K562 (cell line): ENCODE results near the gene PRM2. TPM values are rescaled to one million over a fixed set of nuclear protein-coding genes. Genes with fewer than 3 reads are reported as not detected.

Experiments
- ATAC-seq: fragments of 200-7000 bp; cut with Tn5 transposase; 3 replicates; pipeline ENCODE4 v1.9.1; 2020; ENCODE audit warnings: moderate library complexity
- BruUV-seq: library from RNA; stranded (reverse); fragments of 400-500 nt; replicated peaks from 2 replicates; lab custom pipeline; 2021; lab: Mats Ljungman, UMichigan
- CTCF ChIA-PET: fragments of 300-600 bp; formaldehyde crosslinking; extraction: SDS; loops from one replicate; lab custom pipeline; 2021; ENCODE audit warnings: low intra/inter-chr PET ratio; lab: Yijun Ruan, JAX
- POLR2A ChIA-PET: fragments of 300-600, 350-650 bp; sonication (Branson Sonifier 250); formaldehyde crosslinking; extraction: SDS; loops from one replicate; lab custom pipeline; 2021; ENCODE audit warnings: antibody characterized with exemption, inconsistent platforms; lab: Yijun Ruan, JAX
- DNase-seq, 4 experiments: peaks; one replicate each; pipeline versions ENCODE4 v3.0.0 to v3.0.0-alpha.2; 2011 to 2018; ENCODE audit warnings: low spot score in 3 of 4, mixed read lengths in 3 of 4; ENCODE audit errors: extremely low read depth in 1 of 4
- FAIRE-seq: peaks from 2 replicates; lab custom pipeline; 2011; peaks lifted over from hg19 to GRCh38; lab: Jason Lieb, UNC
- H2AFZ ChIP-seq: 2 replicates; pipeline ENCODE4 v1.6.0; 2011; ENCODE audit warnings: low read depth, low read length, control low read depth, inconsistent platforms
- H3K27ac ChIP-seq: fragments of 200-600 bp; 3 replicates; pipeline ENCODE4 v1.8.0; 2011; ENCODE audit warnings: low read depth, mild to moderate bottlenecking, control low read depth, inconsistent platforms, low read length, moderate library complexity, mixed read lengths; ENCODE audit errors: extremely low read depth
- H3K27me3 ChIP-seq, 2 experiments: fragments of 300-600 bp in 1 of 2; 2 replicates in 1 of 2; 3 replicates in 1 of 2; pipeline versions ENCODE4 v1.6.0 to v1.8.0; 2011; ENCODE audit warnings: inconsistent platforms in 2 of 2, low read length in 2 of 2, mild to moderate bottlenecking in 1 of 2, mixed read lengths in 1 of 2, moderate library complexity in 1 of 2; ENCODE audit not compliant: control insufficient read depth in 2 of 2, insufficient read depth in 2 of 2
- H3K36me3 ChIP-seq: fragments of 300-600 bp; 3 replicates; pipeline ENCODE4 v1.8.0; 2011; ENCODE audit warnings: mild to moderate bottlenecking, low read length, inconsistent platforms; ENCODE audit not compliant: control insufficient read depth, insufficient read depth
- H3K4me1 ChIP-seq, 2 experiments: fragments of 200-600 bp in 1 of 2; replicated peaks in 1 of 2; 2 replicates in 1 of 2; 3 replicates in 1 of 2; pipeline versions ENCODE4 v1.5.1 to v1.8.0; 2011; ENCODE audit warnings: inconsistent platforms in 2 of 2, low read length in 2 of 2, mild to moderate bottlenecking in 1 of 2, mixed read lengths in 1 of 2, moderate library complexity in 1 of 2; ENCODE audit not compliant: control insufficient read depth in 2 of 2, insufficient read depth in 2 of 2
- H3K4me2 ChIP-seq: 2 replicates; pipeline ENCODE4 v1.6.1; 2011; ENCODE audit warnings: low read length, control low read depth, inconsistent platforms, mixed read lengths; ENCODE audit not compliant: insufficient read depth
- H3K4me3 ChIP-seq: fragments of 200-600 bp; sonication (generic), shearing (Covaris generic); 2 replicates; pipeline ENCODE4 v1.5.1; 2016; ENCODE audit warnings: control low read depth, inconsistent platforms
- H3K79me2 ChIP-seq: fragments of 200-600 bp; 3 replicates; pipeline ENCODE4 v1.8.0; 2011; ENCODE audit warnings: low read length, inconsistent platforms; ENCODE audit not compliant: control insufficient read depth, insufficient read depth
- H3K9ac ChIP-seq, 2 experiments: 2 replicates each; pipeline versions ENCODE4 v1.6.0 to v1.6.1; 2011; ENCODE audit warnings: low read depth in 2 of 2, low read length in 2 of 2, control low read depth in 1 of 2, inconsistent platforms in 1 of 2, mild to moderate bottlenecking in 1 of 2, mixed read lengths in 1 of 2; ENCODE audit not compliant: insufficient read depth in 1 of 2
- H3K9me1 ChIP-seq: one replicate; pipeline ENCODE4 v1.6.0; 2011; ENCODE audit warnings: inconsistent platforms, mild to moderate bottlenecking, low read length, moderate library complexity; ENCODE audit not compliant: control insufficient read depth, insufficient read depth
- H3K9me3 ChIP-seq: replicated peaks from 2 replicates; pipeline ENCODE4 v1.5.1; 2011; ENCODE audit warnings: low read depth, low read length, inconsistent platforms; ENCODE audit not compliant: control insufficient read depth, insufficient read depth
- H4K20me1 ChIP-seq: replicated peaks from 2 replicates; pipeline ENCODE4 v1.6.1; 2011; ENCODE audit warnings: low read length, inconsistent platforms, mixed read lengths; ENCODE audit not compliant: control insufficient read depth, insufficient read depth
- ATF3 ChIP-seq, 2 experiments: fragments of 450-650 bp in 1 of 2; sonication (generic) in 1 of 2; formaldehyde crosslinking in 1 of 2; IDR thresholded peaks in 1 of 2; conservative IDR thresholded peaks in 1 of 2; 2 replicates each; pipeline versions ENCODE4 v1.6.1 to v1.8.1; 2016 to 2023; ENCODE audit warnings: mild to moderate bottlenecking in 2 of 2, moderate library complexity in 2 of 2, inconsistent platforms in 1 of 2, missing genetic modification reagents in 1 of 2
- C11orf30 ChIP-seq: fragments of 450-650 bp; IDR thresholded peaks from 2 replicates; pipeline ENCODE4 v1.6.1; 2016; ENCODE audit warnings: low read depth, mild to moderate bottlenecking
- CEBPB ChIP-seq: fragments of 450-650 bp; IDR thresholded peaks from 2 replicates; pipeline ENCODE4 v1.6.1; 2016; ENCODE audit warnings: missing genetic modification characterization, missing compliant biosample characterization
- DACH1 ChIP-seq: fragments of 450-650 bp; IDR thresholded peaks from 2 replicates; pipeline ENCODE4 v1.6.1; 2018; ENCODE audit not compliant: partially characterized antibody
- MCM3 ChIP-seq: fragments of 450-650 bp; IDR thresholded peaks from 2 replicates; pipeline ENCODE4 v1.6.1; 2016
- ZKSCAN1 ChIP-seq: fragments of 150-350 bp; IDR thresholded peaks from 2 replicates; pipeline ENCODE4 v1.6.1; 2016; ENCODE audit warnings: low read depth, low read length
- ZNF592 ChIP-seq: fragments of 450-650 bp; IDR thresholded peaks from 2 replicates; pipeline ENCODE4 v1.6.1; 2017; ENCODE audit warnings: antibody characterized with exemption, mild to moderate bottlenecking
- WGBS: fragments of 100-300 bp; shearing (Covaris generic); methylation state at CpG from one replicate; pipeline ENCODE4 v1.1.6; 2016; ENCODE audit warnings: low coverage, mixed read lengths; ENCODE audit not compliant: insufficient coverage; ENCODE audit errors: missing lambda C conversion rate; 5-methylcytosine and 5-hydroxymethylcytosine counted together
- in situ Hi-C: fragments of 300-500 bp; cut with MboI; formaldehyde crosslinking; loops from 4 replicates; pipeline ENCODE4 v1.15.0; 2018; ENCODE audit warnings: inconsistent platforms, mixed read lengths
- intact Hi-C: fragments of 100-400 bp; cut with micrococcal nuclease; formaldehyde crosslinking; loops from 2 replicates; pipeline ENCODE4 v1.14.2; 2022
- polyA plus RNA-seq, 8 experiments: library from polyadenylated mRNA; depleted of rRNA in 4 of 8; stranded (reverse) in 5 of 8; unstranded in 3 of 8; fragments of >200 nt; fragmentation: Nextera tagmentation in 2 of 8; fragmentation: Illumina TruSeq in 1 of 8; extraction: Ambion mirVana in 2 of 8; extraction: Trizol in 1 of 8; gene quantifications; 2 replicates each; pipeline versions ENCODE4 v1.2.1 to v1.2.3, GENCODE V29; 2011 to 2014; ENCODE audit warnings: inconsistent platforms in 1 of 8, missing spikeins in 1 of 8
- total RNA-seq, 7 experiments: library from RNA; depleted of rRNA in 6 of 7; stranded (reverse); fragments of >200 nt in 6 of 7; fragmentation: Illumina TruSeq in 2 of 7; extraction: Trizol in 2 of 7; gene quantifications; 2 replicates each; pipeline versions ENCODE4 v1.2.1 to v1.2.3, GENCODE V29; 2011 to 2021; ENCODE audit warnings: low replicate concordance in 1 of 7

PRM2 gene
- total and polyA plus RNA-seq, 9 of the 15 experiments (the other 6 are each of a cell fraction or from before 2014, with no cell fraction given) = not detected

GRCh38 chr16:11325404-11326083 is 49.3 kb upstream of the PRM2 start:
- Histone ChIP-seq H3K4me3 (no peak overlapping the region), H3K9ac (no peak overlapping the region), H3K27me3 (peaks cover 16 to 29% of the 10 kb centered on the region in 2 experiments; a peak in 4 of 5 replicates), H3K9me3 (peaks cover 2% of the 10 kb centered on the region; the same call in 1 of the 2 replicates), H2AFZ (no peak overlapping the region), H4K20me1 (no peaks in the 10 kb centered on the region), H3K4me1 (peaks cover 0 to 3% of the 10 kb centered on the region in 2 experiments; a peak in 2 of 5 replicates), H3K9me1 (no peaks in the 10 kb centered on the region), H3K4me2 (no peak overlapping the region), H3K36me3 (no peaks in the 10 kb centered on the region), H3K27ac (no peak overlapping the region), H3K79me2 (no peaks in the 10 kb centered on the region)
- ChIA-PET CTCF (no interaction called here), POLR2A (interaction anchor here (0.7 to 0.8 kb wide), 2 partner anchors 8 to 114 kb away, joined by 3 to 4 read pairs; no protein-coding TSS in a partner anchor)
- in situ Hi-C loops (no loop called here), intact Hi-C loops (no loop called here)
- 10% methylated on average over 10 of the region's 10 CpGs for WGBS
- FAIRE-seq = no peak
- BruUV-seq = no TSS peak
- ATAC-seq = no peak
- no peak for DNase-seq
- TF ChIP-seq MCM3 (0 out of 2 replicates have a peak, but pooled peaks have one; percentile 9), C11orf30 (no peak)

GRCh38 chr16:11323551-11324336 is 47.5 kb upstream of the PRM2 start:
- ChIA-PET POLR2A (interaction anchor here (0.6 to 1.0 kb wide), 2 partner anchors 10 to 50 kb away, joined by 3 read pairs; no protein-coding TSS in a partner anchor), CTCF (no interaction called here)
- no peaks in the 10 kb centered on the region for H3K36me3 ChIP-seq
- H3K27ac ChIP-seq = no peak overlapping the region
- H3K9me1 ChIP-seq = no peaks in the 10 kb centered on the region
- no peaks in the 10 kb centered on the region for H3K79me2 ChIP-seq
- in situ Hi-C loops = no loop called here
- WGBS = 42% methylated on average over 11 of the region's 11 CpGs
- H3K9me3 ChIP-seq = peaks cover 2% of the 10 kb centered on the region; the same call in 1 of the 2 replicates
- peaks cover 13 to 27% of the 10 kb centered on the region in 2 experiments; a peak in 4 of 5 replicates for H3K27me3 ChIP-seq
- intact Hi-C loops = no loop called here
- H4K20me1 ChIP-seq = no peaks in the 10 kb centered on the region
- no peak overlapping the region for H2AFZ ChIP-seq
- DNase-seq = no peak
- H3K9ac ChIP-seq = no peak overlapping the region
- no peak for ATAC-seq
- no TSS peak for BruUV-seq
- no peak overlapping the region for H3K4me2 ChIP-seq
- peaks cover 0 to 3% of the 10 kb centered on the region in 2 experiments; a peak in 3 of 5 replicates for H3K4me1 ChIP-seq
- no peak for FAIRE-seq
- no peak overlapping the region for H3K4me3 ChIP-seq
- no peak for TF ChIP-seq ZKSCAN1
- no peak for TF ChIP-seq ZNF592
- TF ChIP-seq ATF3 (IDR thresholded peaks at IDR 0.05) = 0 out of 2 replicates have a peak, but pooled peaks have one; percentile 12
- no peak for TF ChIP-seq ATF3 (CRISPR knock-in tag; conservative IDR thresholded peaks at IDR 0.05)
- TF ChIP-seq CEBPB (tag) = peak; percentile 34; the same call in 1 of the 2 replicates
- peak; percentile 85 for TF ChIP-seq DACH1
